Cardiac atrium fibroblast (primary cell): Measurements from ENCODE around the gene APOC1. TPM values are rescaled to one million over a fixed set of nuclear protein-coding genes. Genes with fewer than 3 reads are reported as not detected.

Source experiments
- total RNA-seq: library from RNA; depleted of rRNA; stranded (reverse); fragments of >200 nt; gene quantifications from 2 replicates; pipeline ENCODE4 v1.2.3, GENCODE V29; 2015

Gene APOC1
- 14.9 and 38.3 TPM in 2 replicates for total RNA-seq

DNA sequence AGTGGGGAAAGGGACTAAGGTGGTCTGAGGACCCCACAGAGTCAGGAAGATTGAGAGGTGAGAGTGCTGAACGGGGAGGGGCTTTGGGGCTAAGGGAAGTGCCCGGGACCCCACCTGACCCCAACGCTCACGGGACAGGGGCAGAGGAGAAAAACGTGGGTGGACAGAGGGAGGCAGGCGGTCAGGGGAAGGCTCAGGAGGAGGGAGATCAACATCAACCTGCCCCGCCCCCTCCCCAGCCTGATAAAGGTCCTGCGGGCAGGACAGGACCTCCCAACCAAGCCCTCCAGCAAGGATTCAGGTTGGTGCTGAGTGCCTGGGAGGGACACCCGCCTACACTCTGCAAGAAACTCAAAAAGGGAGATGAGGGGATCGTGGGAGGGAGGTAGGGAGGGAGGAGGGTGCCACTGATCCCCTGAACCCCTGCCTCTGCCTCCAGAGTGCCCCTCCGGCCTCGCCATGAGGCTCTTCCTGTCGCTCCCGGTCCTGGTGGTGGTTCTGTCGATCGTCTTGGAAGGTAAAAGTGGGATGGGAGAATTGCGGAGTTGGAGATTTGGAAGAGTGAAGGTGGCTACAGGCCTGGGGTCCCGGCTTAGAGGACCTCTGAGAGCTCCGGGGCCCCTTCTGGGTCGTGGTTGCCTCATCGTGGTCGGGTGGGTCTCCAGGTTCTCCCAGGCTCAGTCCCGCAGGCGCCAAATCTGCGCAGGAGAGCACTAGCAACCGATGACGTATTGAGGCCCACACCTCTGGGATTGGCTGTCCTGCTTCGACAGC, at the start of gene APOC1:
APOC1 (plus strand) TSS at position 176 of the 774 bp plus-strand sequence; CDS start at position 460, 284 bp downstream.

DNA sequence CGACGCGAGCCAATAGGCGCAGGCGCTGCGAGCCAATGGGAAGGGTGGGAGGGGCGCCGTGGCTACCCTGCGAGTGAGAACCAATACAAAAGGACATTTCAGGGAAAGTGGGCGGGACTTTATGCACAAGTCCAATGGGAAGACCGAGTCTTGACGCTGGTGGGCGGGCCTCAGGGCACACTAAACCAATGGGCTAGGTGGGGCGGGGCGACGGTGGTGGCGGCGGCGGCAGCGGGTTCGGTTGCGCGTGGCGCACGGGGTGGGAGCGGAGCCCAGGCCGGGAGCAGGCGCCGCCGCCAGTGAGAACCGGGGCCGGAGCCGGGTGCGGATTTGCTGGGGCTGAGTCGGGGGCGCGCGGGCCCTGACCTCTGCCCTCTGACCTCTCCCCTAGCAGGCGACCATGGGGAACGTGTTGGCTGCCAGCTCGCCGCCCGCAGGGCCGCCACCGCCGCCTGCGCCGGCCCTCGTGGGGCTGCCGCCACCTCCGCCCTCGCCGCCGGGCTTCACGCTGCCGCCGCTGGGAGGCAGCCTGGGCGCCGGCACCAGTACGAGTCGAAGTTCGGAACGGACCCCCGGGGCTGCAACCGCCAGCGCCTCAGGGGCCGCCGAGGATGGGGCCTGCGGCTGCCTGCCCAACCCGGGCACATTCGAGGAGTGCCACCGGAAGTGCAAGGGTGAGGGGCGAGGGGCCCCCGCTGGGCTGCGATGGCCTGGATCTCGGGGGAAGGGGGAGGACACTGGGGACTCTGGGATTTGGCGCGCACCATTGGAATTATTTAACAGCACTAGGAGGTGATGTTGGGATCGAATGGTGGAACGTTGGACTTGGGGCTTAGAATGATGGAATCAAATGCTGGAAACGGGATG, 23.2 kb upstream of the APOC1 start, which contains the start of gene TOMM40:
TOMM40 (plus strand) TSS at position 239 of the 867 bp plus-strand sequence; CDS start at position 401, 162 bp downstream.

DNA sequence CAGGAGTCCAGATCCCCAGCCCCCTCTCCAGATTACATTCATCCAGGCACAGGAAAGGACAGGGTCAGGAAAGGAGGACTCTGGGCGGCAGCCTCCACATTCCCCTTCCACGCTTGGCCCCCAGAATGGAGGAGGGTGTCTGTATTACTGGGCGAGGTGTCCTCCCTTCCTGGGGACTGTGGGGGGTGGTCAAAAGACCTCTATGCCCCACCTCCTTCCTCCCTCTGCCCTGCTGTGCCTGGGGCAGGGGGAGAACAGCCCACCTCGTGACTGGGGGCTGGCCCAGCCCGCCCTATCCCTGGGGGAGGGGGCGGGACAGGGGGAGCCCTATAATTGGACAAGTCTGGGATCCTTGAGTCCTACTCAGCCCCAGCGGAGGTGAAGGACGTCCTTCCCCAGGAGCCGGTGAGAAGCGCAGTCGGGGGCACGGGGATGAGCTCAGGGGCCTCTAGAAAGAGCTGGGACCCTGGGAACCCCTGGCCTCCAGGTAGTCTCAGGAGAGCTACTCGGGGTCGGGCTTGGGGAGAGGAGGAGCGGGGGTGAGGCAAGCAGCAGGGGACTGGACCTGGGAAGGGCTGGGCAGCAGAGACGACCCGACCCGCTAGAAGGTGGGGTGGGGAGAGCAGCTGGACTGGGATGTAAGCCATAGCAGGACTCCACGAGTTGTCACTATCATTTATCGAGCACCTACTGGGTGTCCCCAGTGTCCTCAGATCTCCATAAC, 8.8 kb upstream of the APOC1 start, which contains the start of gene APOE:
APOE (plus strand) TSS at position 360 of the 724 bp plus-strand sequence. CDS start 829 bp downstream, outside the sequence.

DNA sequence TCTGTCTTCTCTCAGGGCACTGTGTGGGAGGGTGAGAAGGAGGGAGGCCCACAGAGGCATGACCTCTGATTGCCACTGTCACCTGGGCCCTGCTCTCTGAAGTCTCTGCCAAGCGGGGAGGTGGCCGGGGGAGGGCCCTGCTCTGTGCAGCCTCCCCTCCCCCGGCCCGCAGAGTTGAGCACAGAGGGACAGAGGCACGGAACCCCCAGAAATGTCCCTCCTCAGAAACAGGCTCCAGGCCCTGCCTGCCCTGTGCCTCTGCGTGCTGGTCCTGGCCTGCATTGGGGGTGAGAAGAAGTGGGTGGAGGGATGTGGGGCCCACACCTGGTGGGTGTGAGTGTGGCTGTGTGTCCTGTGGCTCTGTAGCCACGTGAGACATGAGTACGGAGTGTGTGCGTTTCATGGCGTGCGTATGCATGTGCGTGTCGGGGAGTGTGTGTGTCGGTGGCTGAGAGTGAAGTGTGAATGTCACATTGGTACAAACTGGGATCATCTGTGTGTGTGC, 27.7 kb downstream of the APOC1 start, which contains the start of gene APOC4:
APOC4 (plus strand) TSS at position 171 of the 505 bp plus-strand sequence; CDS start at position 212, 41 bp downstream.

DNA sequence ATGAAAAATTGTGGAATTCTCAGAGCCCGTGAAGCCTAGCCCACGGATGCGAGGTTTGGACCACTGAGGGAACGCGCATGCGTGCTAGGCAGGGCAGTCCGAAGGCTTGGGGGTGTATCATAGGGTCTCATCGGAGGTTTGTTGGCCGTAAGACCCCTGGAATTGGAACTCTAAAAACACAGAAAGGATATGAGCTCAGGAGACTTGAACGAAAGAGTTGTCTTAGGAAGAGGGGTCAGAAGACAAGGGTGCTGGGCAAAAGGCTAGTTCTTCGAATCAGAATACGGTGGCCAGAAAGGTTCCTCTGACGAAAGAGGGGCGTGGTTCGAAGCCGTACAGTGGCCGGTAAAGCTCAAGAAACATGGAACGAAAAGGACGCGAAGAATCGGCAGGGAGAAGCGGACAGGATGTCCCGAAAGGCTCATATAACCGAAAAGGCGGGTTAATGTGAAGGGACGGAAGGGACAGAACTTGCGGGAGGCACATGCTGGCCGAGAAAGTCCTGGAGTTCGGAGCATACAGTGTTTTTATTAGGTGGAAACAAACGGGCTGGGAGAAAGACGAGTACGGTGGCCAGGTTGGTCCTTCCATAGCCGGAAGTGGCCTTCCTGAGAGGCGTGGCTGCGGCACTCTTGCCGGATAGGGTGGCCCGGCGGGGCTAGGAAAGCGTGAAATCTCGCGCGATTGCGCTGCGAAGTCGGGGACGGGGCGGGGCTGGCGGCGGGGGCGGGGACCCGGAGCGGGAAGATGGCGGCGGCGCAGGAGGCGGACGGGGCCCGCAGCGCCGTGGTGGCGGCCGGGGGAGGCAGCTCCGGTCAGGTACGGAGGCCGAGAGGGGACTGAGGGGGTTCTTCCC, 40.5 kb downstream of the APOC1 start, which contains the start of gene CLPTM1:
CLPTM1 (plus strand) TSS at position 732 of the 856 bp plus-strand sequence; CDS start at position 748, 16 bp downstream.

Other genes with a start within 250 kb of the APOC1 start
- 1.6 and 6.5 TPM in 2 replicates for gene CEACAM19, start 243.1 kb upstream of the APOC1 start, total RNA-seq
- not detected in 2 replicates for gene CEACAM16, start 215.5 kb upstream of the APOC1 start, total RNA-seq
- gene BCL3, start 165.9 kb upstream of the APOC1 start, total RNA-seq: 29.3 and 51.6 TPM in 2 replicates
- not detected in 2 replicates for gene CBLC, start 136.7 kb upstream of the APOC1 start, total RNA-seq
- 12.0 and 19.5 TPM in 2 replicates for gene BCAM, start 105.5 kb upstream of the APOC1 start, total RNA-seq
- gene NECTIN2, start 68.3 kb upstream of the APOC1 start, total RNA-seq: 147 and 153 TPM in 2 replicates
- gene TOMM40, start 23.4 kb upstream of the APOC1 start, total RNA-seq: 57.8 and 68.2 TPM in 2 replicates
- gene APOE, start 8.8 kb upstream of the APOC1 start, total RNA-seq: 866 and 979 TPM in 2 replicates
- gene APOC4, start 27.6 kb downstream of the APOC1 start, total RNA-seq: not detected in 2 replicates
- gene APOC2, start 31.4 kb downstream of the APOC1 start, total RNA-seq: not detected in 2 replicates
- gene CLPTM1, start 40.8 kb downstream of the APOC1 start, total RNA-seq: 69.3 and 81.6 TPM in 2 replicates
- 7.0 and 16.4 TPM in 2 replicates for gene RELB, start 86.9 kb downstream of the APOC1 start, total RNA-seq
- gene CLASRP, start 124.4 kb downstream of the APOC1 start, total RNA-seq: 48.0 and 49.4 TPM in 2 replicates
- not detected in 2 replicates for gene ZNF296, start 161.9 kb downstream of the APOC1 start, total RNA-seq
- 37.7 and 40.5 TPM in 2 replicates for gene GEMIN7, start 164.7 kb downstream of the APOC1 start, total RNA-seq
- gene PPP1R37, start 178.6 kb downstream of the APOC1 start, total RNA-seq: 22.4 and 23.3 TPM in 2 replicates
- not detected in 2 replicates for gene NKPD1, start 246.4 kb downstream of the APOC1 start, total RNA-seq